ENCODE measurements around the gene MAST1.
"Not testable (repeated sequence)": the region's sequence is repeated elsewhere in the genome, so short reads cannot be mapped to it uniquely, and the experiment has no call there.

Gene MAST1

DNA sequence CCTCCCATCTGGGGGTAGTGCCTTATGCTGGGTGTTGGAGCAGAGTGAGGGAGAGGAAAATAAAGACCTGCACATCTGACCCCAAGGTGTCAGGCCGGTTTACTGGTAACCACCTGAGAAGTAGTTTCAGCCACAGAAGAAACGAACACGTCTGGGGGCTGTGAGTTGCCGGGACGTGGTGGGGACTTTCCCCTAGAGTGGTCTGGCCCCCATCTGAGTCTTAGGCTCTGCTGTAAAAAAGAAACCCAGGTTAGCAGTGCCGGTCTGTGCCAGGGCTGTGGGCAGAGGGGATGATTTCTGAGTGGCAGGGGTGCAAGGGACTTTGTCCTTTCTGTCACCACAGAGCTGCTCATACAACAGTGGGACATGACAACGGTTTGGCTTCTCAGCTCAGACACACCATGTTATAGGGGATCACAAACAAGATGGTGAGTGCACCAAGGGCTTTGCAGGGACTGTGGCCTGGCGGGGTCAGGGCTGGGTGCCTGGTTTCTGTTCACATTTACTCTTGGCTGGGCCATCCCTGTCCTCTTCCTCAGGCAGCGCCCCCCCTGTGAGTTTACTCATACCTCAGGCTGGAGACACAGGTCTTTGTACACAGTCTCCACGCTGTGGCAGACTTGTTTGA, 61.7 kb downstream of the MAST1 start:
- no peak overlapping the region for H3K4me3 ChIP-seq (ENCODE audit: control insufficient read depth, low read depth, low read length)
- TF ChIP-seq, protein P1, sequence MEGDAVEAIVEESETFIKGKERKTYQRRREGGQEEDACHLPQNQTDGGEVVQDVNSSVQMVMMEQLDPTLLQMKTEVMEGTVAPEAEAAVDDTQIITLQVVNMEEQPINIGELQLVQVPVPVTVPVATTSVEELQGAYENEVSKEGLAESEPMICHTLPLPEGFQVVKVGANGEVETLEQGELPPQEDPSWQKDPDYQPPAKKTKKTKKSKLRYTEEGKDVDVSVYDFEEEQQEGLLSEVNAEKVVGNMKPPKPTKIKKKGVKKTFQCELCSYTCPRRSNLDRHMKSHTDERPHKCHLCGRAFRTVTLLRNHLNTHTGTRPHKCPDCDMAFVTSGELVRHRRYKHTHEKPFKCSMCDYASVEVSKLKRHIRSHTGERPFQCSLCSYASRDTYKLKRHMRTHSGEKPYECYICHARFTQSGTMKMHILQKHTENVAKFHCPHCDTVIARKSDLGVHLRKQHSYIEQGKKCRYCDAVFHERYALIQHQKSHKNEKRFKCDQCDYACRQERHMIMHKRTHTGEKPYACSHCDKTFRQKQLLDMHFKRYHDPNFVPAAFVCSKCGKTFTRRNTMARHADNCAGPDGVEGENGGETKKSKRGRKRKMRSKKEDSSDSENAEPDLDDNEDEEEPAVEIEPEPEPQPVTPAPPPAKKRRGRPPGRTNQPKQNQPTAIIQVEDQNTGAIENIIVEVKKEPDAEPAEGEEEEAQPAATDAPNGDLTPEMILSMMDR (IDR thresholded peaks at IDR 0.05; ENCODE audit: control insufficient read depth, insufficient read depth, low read depth, low read length, missing control alignments), result no peak
- no peak for DNase-seq (ENCODE audit: low read depth)

DNA sequence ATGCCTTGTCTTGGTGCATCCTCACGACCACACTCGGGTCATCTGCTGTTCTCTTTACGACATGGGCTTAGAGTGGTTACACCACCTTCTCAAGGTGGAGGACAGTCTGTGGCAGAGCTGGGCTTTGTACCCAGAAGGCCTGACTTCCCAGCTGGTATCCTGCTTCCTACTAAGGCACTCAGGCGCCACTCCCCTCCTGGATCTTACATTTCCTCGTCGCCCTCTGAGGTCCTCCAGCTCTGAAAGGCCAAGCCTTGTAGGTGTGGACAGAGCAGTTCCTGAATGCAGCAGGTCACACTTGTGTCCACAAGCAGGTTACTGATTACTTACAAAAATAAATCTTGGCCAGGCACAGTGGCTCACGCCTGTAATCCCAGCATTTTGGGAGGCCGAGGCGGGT, 68.9 kb downstream of the MAST1 start:
- H3K4me3 ChIP-seq (ENCODE audit: control insufficient read depth, low read depth, low read length), result no peak overlapping the region
- no peak for DNase-seq (ENCODE audit: low read depth)
- TF ChIP-seq, protein P1 (IDR thresholded peaks at IDR 0.05; ENCODE audit: control insufficient read depth, insufficient read depth, low read depth, low read length, missing control alignments), result no peak

DNA sequence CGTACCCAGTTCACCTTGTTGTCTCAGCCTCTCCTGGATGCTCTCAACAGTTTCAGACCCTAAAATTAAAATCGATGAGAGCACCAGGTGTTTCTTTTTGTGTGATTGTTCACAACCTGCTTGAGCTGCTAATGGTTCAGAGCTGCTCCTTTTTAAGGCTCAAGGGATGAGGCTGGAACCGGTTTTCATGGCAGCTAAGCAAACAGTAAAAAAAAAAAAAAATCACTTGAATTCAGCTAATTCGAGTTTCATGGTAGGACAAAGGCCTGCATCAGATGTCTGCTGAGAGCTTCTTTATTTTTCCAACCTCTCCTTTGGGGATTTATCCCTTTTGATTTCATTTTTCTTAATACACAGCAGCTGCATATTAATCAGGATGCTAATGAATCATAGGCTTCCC, 74.3 kb downstream of the MAST1 start:
- DNase-seq (ENCODE audit: low read depth), result no peak
- no peak overlapping the region for H3K4me3 ChIP-seq (ENCODE audit: control insufficient read depth, low read depth, low read length)
- TF ChIP-seq, protein P1 (IDR thresholded peaks at IDR 0.05; ENCODE audit: control insufficient read depth, insufficient read depth, low read depth, low read length, missing control alignments), result no peak

GRCh38 chr19:12913011-12913561, 74.8 kb downstream of the MAST1 start:
- TF ChIP-seq, protein P1 (IDR thresholded peaks at IDR 0.05; ENCODE audit: control insufficient read depth, insufficient read depth, low read depth, low read length, missing control alignments), result no peak
- H3K4me3 ChIP-seq (ENCODE audit: control insufficient read depth, low read depth, low read length), result no peak overlapping the region
- no peak for DNase-seq (ENCODE audit: low read depth)

GRCh38 chr19:12913851-12914690, 75.8 kb downstream of the MAST1 start:
- H3K4me3 ChIP-seq (ENCODE audit: control insufficient read depth, low read depth, low read length), result no peak overlapping the region
- no peak for DNase-seq (ENCODE audit: low read depth)
- TF ChIP-seq, protein P1 (IDR thresholded peaks at IDR 0.05; ENCODE audit: control insufficient read depth, insufficient read depth, low read depth, low read length, missing control alignments), result no peak

GRCh38 chr19:12915860-12916259, 77.5 kb downstream of the MAST1 start:
- DNase-seq (ENCODE audit: low read depth); H3K4me3 ChIP-seq (ENCODE audit: control insufficient read depth, low read depth, low read length): not testable (repeated sequence)

GRCh38 chr19:12918253-12918652, 79.9 kb downstream of the MAST1 start:
- TF ChIP-seq, protein P1 (IDR thresholded peaks at IDR 0.05; ENCODE audit: control insufficient read depth, insufficient read depth, low read depth, low read length, missing control alignments), result no peak
- no peak overlapping the region for H3K4me3 ChIP-seq (ENCODE audit: control insufficient read depth, low read depth, low read length)
- DNase-seq (ENCODE audit: low read depth), result no peak
